GM21619 (cell line): ENCODE data around the gene TBC1D21.
"Not testable (repeated sequence)": the region's sequence is repeated elsewhere in the genome, so short reads cannot be mapped to it uniquely, and the experiment has no call there.

Experiments used
- ATAC-seq: cut with Tn5 transposase; IDR thresholded peaks from one replicate; pipeline ENCODE4 v1.9.1; 2021; ENCODE audit not compliant: unreplicated experiment

TBC1D21 gene

GRCh38 chr15:73927476-73928240, 54.3 kb downstream of the TBC1D21 start:
- ATAC-seq, result no peak

DNA sequence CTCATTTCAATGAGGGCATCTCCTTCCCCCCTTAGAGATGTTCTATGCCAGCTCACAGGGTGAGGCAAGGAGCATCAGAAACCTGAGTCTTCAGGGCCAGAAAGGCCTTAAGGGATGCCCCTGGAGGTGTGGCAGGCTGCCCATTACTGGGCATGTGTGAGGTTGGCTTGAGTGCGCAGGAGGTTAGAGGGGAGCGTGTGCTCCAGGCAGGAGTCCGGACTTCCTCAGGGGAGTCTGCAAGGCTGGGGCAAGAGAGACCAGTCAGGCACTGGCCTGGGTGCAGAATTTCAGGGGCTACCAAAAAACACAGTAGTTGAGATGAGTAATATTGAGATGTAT, 54.8 kb downstream of the TBC1D21 start:
- no peak for ATAC-seq

DNA sequence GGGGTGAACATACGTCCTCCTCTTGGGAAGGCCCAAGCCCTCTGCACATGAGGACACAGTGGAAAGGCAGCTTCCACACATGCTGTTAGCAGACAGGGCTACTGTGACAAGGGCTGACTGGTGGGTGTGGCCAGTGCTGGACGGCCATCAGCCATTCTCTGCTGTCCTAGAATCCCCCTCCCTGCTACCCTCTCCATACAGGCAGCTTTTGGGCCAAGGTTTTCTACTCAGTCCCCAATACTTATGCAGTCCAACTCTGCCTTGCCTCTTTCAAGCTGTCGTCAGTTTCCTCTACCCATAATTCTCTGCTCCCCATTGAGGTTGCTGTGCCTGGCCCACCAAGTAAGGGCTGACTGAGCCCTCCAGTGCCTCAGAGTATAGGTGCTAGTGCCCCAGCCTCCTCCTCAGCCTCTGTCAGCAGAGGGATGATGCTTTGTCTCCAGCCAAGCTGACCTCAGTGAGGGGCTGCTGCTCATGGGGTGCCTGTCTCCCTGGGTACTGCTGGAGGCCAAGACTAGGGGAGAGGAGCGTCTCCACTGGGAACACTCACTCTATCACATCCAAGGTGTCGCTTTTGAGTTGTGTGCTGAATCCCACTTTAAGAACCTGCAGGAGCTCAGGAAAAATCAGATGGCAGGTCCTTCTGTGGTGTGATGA, 55.7 kb downstream of the TBC1D21 start:
- no peak for ATAC-seq

DNA sequence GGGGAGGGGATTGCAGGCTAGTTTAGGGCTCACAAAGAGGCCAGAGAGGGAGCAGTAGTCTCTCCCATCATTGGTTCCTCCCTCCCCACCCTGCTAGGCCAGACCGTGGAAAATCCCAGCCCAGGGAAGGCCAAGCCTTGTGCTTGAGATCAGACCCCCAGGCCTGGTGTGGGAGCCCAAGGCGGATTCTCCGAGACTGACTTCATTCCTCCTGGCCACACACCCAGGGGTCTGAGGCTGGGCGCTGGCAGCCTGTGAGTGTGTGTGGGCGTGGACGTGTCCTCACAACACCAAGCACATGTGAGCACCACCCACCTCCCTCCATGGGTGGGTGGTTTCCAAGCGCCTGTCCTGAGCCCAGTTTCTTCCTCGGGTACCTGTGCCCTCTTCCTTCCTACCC, 57.0 kb downstream of the TBC1D21 start:
- no peak for ATAC-seq

DNA sequence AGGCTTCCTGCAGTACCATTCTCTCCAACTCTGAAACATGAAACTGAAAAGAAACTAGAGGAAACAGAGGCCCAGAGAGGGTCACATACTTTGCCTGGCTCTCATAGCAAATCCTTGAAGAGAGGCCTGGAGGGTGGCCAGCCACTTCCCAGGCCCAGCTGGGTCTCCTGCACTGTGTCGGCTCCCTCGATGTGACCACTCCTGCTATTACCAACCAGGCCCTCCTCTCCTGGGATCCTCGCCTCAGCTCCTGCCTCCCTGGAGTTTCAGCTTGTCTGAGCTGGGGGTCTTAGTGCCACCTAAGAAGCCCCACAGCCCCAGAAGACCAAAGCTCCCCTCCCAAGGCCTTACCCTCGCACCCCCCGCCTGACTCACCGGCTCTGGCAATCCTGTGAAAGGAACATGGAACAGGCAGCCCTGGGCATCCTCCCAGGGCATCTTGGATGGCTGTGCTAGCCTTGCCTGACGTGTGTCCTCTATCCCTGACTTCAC, 57.5 kb downstream of the TBC1D21 start:
- no peak for ATAC-seq

GRCh38 chr15:73931441-73931840, 58.1 kb downstream of the TBC1D21 start:
- no peak for ATAC-seq

DNA sequence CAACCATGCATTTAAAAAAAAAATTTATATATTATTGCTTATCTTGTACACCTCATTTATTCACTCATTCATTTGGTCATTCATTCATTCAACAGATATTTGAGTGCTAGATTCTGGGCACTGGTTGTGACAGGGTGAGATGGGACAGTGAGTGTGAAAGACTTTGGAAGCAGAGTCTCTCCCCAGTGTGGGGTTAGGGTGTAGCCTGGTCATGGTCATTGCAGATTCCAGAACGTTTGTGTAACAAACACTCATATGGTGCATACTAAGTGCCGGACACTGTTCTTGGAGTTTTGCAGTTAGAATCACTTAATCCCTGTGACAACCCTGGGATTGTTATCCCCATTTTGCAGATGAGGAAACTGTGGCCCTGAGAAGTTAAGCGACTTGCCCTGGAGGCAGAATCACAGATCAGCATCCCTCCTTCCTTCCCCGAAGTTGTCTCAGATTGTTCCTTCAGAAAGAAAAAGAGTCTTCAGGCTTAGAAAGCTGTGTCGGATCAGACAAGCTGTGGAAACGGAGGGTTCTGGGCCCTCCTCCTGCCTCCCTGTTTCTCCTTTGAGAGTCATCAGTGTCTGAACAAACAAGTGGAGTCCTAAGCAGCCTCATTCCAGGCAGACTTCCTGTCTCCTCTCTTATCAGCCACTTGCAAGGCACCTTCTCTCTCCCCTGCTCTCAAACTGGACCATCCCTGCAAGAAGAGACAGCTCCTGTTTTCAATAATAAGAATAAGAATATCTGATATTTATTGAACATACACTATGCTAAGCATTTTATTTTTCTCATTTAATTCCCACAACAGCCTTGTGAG, 59.2 kb downstream of the TBC1D21 start:
- ATAC-seq, result no peak

DNA sequence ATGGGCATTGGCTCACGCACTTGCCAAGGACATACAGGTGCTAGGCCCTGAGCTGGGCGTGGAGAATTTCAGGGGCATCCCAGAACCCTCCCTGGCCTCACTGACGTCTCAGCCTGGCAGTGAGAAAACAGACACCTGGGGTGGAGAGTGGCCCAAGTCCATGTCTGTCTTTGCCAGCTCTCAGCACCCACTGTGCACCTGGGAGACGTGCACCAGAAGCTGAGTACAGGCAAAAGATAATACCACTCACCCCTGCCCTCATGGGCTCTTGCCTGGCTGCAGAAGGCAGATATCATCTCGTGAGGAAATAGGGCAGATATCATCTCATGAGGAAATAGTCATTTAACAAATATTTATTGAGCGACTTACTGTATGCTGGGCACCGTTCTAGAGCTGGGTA, 60.9 kb downstream of the TBC1D21 start:
- no peak for ATAC-seq

DNA sequence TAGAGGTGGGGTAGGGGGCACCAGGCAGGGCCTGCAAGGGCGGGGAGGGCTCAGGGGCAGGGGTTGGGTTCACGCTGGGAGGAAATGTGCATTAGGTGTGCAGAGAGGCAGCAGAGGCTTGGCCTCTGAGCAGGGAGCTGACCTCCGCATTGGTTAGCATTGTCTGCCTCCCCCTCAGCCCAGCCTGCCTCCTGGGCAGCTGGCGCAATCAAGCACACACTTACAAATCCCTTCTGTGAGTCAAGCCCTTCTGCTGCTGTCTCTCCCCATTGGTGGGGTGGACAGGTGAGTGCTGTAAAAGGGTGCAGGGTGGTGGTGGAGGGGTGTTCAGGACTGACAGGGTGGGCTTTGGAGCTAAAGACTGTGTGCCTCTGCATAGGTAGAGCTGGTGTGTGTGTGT, 62.2 kb downstream of the TBC1D21 start:
- ATAC-seq, result no peak

GRCh38 chr15:73936181-73936580, 62.8 kb downstream of the TBC1D21 start:
- no peak for ATAC-seq

DNA sequence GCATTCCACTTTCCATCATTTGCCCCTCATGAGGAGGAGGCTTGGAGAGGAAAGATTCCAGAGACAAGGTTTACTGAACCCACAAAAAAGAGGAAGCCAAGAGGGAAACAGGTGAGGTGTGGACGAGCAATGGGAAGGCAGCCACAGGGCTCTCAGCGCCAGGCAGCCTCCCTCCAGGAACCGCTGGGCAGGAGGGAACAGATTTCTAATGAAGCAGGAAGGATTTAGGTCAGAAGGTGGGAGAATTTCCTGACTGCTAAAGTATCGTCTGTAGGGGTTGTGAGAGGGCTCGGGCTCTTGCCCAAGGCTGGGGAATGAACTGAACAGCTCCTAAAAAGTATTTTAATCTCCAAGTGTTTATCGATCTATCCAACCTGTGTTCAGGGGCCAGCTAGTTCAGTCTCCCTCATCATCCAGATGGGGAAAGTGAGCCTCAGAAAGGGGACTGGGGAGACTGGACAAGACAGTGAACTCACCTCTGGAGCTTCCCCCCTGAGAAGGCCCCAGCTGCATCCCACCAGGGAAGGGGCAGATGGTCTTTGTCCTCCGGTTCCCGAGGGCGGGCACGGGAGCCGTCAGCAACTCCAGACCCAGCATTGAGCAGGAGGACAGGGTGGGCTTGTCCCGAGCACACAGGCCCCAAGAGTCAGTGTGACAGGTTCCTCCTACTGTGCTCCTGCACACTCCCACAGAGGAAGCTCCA, 63.4 kb downstream of the TBC1D21 start:
- no peak for ATAC-seq

- ATAC-seq, result no peak
Measured at GRCh38 chr15:73937296-73937695, 63.9 kb downstream of the TBC1D21 start.

GRCh38 chr15:73937726-73938125, 64.4 kb downstream of the TBC1D21 start:
- ATAC-seq, result no peak

GRCh38 chr15:73938516-73938915, 65.2 kb downstream of the TBC1D21 start:
- not testable (repeated sequence) for ATAC-seq
